Right forelimb (tissue), 1 donor: ENCODE measurements around the gene YWHAB.
"Not testable (repeated sequence)": the region's sequence is repeated elsewhere in the genome, so short reads cannot be mapped to it uniquely, and the experiment has no call there.

Source experiments
- DNase-seq: peaks from one replicate; pipeline ENCODE4 v3.0.0-alpha.2; 2018

Gene YWHAB

DNA sequence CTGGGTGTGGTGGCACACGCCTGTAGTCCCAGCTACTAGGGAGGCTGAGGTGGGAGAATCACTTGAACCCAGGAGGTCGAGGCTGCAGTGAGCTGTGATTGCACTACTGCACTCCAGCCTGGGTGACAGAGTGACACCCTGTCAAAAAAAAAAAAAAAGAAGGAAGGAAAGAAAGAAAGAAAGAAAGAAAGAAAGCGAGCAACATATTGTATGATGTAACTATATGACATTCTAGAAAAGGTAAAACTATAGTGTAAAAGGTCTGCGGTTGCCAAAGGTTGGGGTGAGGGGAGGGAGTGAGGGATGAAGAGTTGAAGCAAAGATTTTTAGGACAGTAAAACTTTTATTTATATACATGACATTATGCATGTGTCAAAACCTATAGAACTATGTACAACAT lies 3.1 kb upstream of the YWHAB start:
- not testable (repeated sequence) for DNase-seq

DNA sequence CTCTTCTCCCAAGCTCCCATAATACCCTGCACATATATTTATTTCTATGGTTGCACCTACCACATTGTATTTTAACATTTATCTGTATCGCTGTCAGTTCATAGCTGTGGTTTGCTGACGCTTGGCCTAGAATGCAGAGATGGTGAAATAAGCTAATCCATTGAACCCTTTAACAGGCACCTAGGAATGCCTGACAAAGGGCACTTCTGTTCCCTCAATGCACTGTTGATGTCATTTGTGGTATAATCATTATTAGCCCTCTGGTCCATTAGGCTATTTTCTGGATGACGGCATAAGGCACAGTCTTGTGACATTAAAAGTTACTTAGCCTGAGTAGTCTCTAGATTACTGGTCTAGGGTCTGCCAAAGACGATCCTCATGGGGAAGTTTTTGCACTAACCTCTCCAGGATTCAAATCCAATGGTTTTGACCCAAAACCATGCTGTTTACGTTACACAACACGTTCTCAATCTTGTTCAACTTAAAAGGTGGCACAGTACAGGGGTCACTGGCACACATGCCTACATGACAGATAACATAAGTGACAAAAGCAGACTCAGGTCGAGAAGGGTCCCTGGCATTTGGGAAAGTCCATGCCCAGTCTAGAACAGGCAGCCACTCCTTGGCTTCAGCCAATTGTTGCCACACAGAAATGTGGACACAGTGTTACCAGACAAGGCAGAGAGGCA lies 2.1 kb upstream of the YWHAB start:
- no peak for DNase-seq

GRCh38 chr20:44884907-44885391 lies 556 bp upstream of the YWHAB start:
- DNase-seq: no peak

- no peak for DNase-seq
Measured at GRCh38 chr20:44886266-44886651, 754 bp downstream of the YWHAB start.

GRCh38 chr20:44886828-44887227 lies 1.3 kb downstream of the YWHAB start:
- DNase-seq: no peak

GRCh38 chr20:44887466-44887865 lies 2.0 kb downstream of the YWHAB start:
- no peak for DNase-seq

GRCh38 chr20:44888226-44889103 lies 3.0 kb downstream of the YWHAB start:
- DNase-seq: no peak

GRCh38 chr20:44891826-44892225 lies 6.3 kb downstream of the YWHAB start:
- no peak for DNase-seq

GRCh38 chr20:44894959-44895358 lies 9.5 kb downstream of the YWHAB start:
- no peak for DNase-seq

DNA sequence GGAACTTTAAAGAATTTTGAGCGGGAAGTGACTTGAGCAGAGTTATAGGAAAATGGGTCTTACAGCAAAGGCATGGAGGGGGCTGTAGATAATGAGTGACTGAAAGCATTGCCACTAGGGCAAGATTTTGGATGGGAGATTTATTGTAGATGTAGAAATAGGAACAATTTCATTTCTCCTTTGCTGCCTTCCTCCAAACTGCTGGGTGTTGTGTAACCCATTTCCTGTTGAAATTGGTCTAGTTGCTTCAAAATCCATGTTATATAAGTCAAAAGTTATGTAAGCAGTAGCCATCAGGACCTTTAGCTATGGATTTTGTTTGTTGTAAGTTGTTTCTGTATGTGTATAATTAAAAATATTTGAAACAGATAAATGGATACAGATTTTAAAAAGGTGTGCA lies 11.1 kb downstream of the YWHAB start:
- no peak for DNase-seq

DNA sequence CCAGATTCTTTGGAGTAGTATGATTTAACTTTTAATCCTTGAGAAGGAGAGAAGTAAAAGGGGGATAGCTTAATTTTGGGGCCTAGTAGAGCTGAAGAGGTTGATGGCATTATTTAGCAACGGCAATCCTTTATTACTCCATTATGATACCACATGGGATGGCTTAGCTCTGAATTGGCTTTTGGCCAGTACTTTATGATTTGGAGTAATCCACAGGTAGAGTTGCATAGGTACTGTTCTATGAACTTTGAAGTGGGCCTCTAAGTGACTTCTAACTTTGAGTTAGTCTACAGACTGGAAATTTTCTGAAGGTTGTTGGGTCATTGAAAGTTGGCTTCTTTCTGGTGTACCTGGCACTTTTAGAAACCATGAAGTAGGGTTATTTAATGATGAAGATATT lies 11.6 kb downstream of the YWHAB start:
- no peak for DNase-seq

DNA sequence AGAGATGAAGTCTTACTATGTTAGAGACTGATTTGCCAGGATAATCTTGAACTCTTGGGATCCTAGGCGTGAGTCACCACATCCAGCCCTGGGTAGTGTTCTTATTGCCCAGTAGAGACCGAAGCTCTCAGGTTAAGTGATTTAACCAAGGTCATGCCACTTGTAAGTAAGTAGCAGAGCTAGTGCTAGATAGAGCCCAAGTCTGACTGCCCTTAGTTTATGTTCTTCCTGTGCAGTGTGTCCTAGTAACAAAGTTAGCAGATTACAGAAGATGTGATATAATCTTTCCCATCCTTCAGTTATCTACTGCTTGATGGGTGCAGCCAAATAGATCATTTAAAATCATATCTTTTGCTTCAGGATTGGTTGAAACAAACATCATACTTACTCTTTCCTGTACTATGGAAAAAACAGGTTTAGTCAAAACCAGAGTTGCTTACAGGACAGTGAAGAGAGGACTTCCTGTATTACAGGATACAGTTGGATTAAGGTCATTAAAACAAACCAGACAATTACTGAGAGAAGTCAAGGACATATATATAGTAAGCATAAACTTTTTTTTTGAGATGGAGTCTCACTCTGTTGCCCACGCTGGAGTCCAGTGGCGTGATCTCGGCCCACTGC lies 14.8 kb downstream of the YWHAB start:
- DNase-seq: no peak

- DNase-seq: no peak
Measured at GRCh38 chr20:44901974-44902373, 16.5 kb downstream of the YWHAB start.

DNA sequence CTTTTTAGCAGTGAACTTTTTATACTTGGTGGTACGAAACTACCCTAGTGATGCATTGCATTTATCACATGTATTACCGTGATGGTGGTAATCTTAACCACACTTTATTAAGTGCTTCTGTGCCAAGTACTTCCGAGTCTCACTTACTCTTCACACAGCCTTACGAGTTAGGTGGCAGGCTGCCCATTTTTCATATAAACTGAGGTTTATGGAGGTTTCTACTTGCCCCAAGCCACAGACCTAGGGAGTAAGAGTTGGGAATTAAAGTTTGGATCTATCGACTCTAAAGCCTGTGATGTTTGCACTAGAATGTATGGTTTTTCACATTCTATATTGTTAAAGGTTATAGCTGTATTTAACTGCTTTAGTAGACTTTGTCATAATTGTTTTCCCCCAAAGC lies 18.9 kb downstream of the YWHAB start:
- DNase-seq: no peak

DNA sequence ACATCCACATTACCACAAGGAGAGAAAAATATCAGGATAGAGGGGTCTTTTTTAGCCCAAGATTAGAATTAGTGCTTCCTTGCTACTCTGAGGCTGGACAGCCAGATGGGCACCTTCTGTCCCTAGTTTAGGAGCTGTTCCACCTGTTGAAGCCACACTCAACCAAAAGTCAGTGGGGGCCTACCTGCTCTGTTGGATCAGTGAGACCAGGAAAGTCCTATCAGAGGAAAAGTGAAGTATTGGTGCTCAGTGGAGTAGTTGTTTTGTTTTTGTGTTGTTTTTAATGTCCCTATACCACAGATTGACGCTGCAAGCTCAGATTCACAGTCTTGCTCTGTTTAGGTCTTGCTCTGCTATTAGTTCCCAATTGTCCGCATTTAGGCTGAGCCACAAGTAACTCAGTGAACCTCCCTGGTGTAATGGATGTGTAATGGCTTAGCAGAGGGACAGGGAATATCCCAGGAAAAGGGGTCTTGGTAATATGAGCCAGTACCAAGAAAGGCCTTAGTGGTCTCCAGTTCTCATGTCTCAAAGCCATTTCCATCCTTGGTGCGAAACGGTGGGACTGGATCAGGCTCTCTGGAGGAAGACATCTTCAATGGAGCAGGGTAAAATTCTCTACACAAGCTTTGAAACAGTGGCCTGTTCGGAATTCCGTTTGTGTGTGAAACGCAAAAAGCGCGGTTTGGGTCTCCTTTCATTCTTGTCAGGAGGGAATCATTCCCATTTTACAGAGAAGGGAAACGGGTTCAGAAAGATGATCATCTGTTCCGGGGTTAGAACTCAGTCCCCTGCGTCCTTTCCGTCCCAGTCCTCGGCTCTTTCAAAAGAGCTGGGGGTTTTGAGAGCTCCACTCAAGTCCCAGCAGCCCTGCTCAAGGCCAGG lies 23.7 kb downstream of the YWHAB start:
- no peak for DNase-seq

- DNase-seq: peak; percentile 79
Measured at GRCh38 chr20:44909872-44910689, 24.6 kb downstream of the YWHAB start, which contains the start of gene PABPC1L. TSS of gene PABPC1L (plus strand) at chr20:44910060. CDS start at chr20:44910144, 84 bp downstream.

DNA sequence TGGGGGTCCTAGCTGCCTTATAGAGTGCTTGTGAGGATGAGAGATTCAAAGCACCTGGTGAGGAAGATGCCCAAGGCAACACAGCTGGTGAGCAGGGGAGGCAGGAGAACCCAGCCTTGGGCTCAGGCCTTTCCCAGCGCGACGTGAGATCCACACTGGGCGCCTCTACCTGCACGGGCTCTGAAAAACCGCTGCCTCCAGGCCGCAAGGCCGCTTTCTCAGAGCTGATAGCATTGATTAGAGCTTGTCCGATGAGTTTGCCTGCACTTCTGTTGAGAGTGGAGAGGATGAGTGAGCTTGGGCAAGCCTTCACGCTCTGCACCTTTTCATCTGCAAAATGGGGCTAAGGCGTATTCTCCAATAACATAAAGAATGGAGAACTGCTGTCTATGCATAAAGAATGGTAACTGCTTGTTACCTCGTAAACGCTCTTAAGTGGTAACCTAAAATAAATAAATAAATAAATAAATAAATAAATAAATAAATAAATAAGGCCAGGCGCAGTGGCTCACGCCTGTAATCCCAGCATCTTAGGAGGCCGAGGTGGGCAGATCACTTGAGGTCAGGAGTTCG lies 25.3 kb downstream of the YWHAB start:
- no peak for DNase-seq

GRCh38 chr20:44911264-44911921 lies 25.9 kb downstream of the YWHAB start:
- no peak for DNase-seq

DNA sequence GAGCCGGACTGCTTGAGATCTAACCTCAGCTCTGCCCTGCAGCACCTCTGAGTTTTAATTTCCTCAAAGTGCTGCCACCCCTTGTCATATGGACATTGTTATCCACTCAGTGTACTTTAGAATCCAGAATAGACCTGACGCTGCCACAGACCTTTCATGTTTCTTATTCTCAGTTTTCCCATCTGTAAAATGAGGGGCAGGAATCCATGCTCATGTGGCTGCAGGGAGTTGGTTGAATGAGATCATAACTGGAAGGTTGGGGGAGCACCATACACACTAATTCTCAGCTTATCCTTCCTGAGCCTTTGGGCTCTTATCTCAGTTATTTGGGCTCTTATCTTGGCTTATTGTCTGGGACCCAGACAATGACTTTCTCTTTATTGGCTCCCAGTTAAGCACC lies 26.7 kb downstream of the YWHAB start:
- DNase-seq: no peak

GRCh38 chr20:44914924-44915323 lies 29.4 kb downstream of the YWHAB start:
- no peak for DNase-seq

DNA sequence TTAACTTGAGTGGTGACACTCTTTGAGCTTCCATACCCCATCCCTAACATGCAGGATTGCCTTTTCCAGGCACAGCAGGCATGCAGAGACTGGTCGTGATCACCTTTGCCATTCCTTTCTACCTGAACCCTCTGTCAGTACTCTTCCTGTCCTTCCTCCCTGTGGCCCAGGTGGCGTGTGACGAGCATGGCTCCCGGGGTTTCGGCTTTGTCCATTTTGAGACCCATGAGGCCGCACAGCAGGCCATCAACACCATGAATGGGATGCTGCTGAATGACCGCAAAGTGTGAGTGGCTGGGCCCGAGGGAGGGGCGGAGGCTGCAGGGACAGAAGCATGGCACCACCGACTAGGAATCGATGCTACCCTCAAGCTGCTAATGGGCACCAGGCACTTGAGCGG lies 31.1 kb downstream of the YWHAB start:
- DNase-seq: no peak
